GM21528 (cell line): Measurements from ENCODE around the gene NUP62CL.
A peak's percentile ranks its signal among the peaks of the same experiment; 100 is the strongest.

Source experiments
- ATAC-seq: cut with Tn5 transposase; IDR thresholded peaks from one replicate; pipeline ENCODE4 v1.9.1; 2021; ENCODE audit warnings: mild to moderate bottlenecking, moderate library complexity; ENCODE audit not compliant: unreplicated experiment, low FRiP score

NUP62CL gene

GRCh38 chrX:107154787-107155620 is 51.2 kb downstream of the NUP62CL start:
- no peak for ATAC-seq

- no peak for ATAC-seq
Measured at GRCh38 chrX:107153005-107153404, 53.2 kb downstream of the NUP62CL start.

- no peak for ATAC-seq
Measured at GRCh38 chrX:107146670-107147069, 59.6 kb downstream of the NUP62CL start.

- no peak for ATAC-seq
Measured at GRCh38 chrX:107135965-107136307, 70.3 kb downstream of the NUP62CL start.

- no peak for ATAC-seq
Measured at GRCh38 chrX:107135049-107135964, 70.9 kb downstream of the NUP62CL start.

GRCh38 chrX:107123750-107124149 is 82.5 kb downstream of the NUP62CL start:
- ATAC-seq = no peak

- ATAC-seq = no peak
Measured at GRCh38 chrX:107119283-107119682, 87.0 kb downstream of the NUP62CL start.

- ATAC-seq = peak; percentile 100
Measured at GRCh38 chrX:107118322-107119147, 87.7 kb downstream of the NUP62CL start, which contains the start of gene RBM41. RBM41 (minus strand) TSS chrX:107118822; CDS start chrX:107118773, 49 bp downstream.

- no peak for ATAC-seq
Measured at GRCh38 chrX:107117993-107118321, 88.3 kb downstream of the NUP62CL start.

- ATAC-seq = no peak
Measured at GRCh38 chrX:107107459-107107858, 98.8 kb downstream of the NUP62CL start.

GRCh38 chrX:107102980-107103379 is 103.3 kb downstream of the NUP62CL start:
- ATAC-seq = no peak

- no peak for ATAC-seq
Measured at GRCh38 chrX:107076158-107076557, 130.1 kb downstream of the NUP62CL start.
